Neutrophil (primary cell): ENCODE measurements around the gene GPBP1.

Experiments
- H3K27ac ChIP-seq: fragments of 200-600 bp; sonication (generic); 2 replicates; pipeline ENCODE4 v1.5.1; 2016; ENCODE audit warnings: mild to moderate bottlenecking, moderate library complexity
- H3K27me3 ChIP-seq: fragments of 200-600 bp; sonication (generic); 2 replicates; pipeline ENCODE4 v1.6.0; 2016; ENCODE audit warnings: mild to moderate bottlenecking
- H3K36me3 ChIP-seq: fragments of 200-600 bp; sonication (generic); 2 replicates; pipeline ENCODE4 v1.5.1; 2017
- H3K4me1 ChIP-seq, 2 experiments: fragments of 200-600 bp in 1 of 2; sonication (generic) in 1 of 2; 1 replicate in 1 of 2; 2 replicates in 1 of 2; pipeline versions ENCODE4 v1.5.1 to v1.6.1; 2013 to 2016; ENCODE audit warnings: low read depth in 1 of 2, low read length in 1 of 2, mild to moderate bottlenecking in 1 of 2, moderate library complexity in 1 of 2; ENCODE audit not compliant: control insufficient read depth in 1 of 2, insufficient read depth in 1 of 2
- H3K4me3 ChIP-seq, 2 experiments: fragments of 200-600 bp in 1 of 2; sonication (generic) in 1 of 2; 1 replicate in 1 of 2; 2 replicates in 1 of 2; pipeline ENCODE4 v1.5.1; 2013 to 2016; ENCODE audit warnings: low read depth in 1 of 2, low read length in 1 of 2, mild to moderate bottlenecking in 1 of 2, moderate library complexity in 1 of 2
- H3K9me3 ChIP-seq: fragments of 200-600 bp; sonication (generic); 2 replicates; pipeline ENCODE4 v1.5.1; 2016
- TF ChIP-seq, protein P1 (sequence below): fragments of 200-600 bp; sonication (generic); IDR thresholded peaks from 2 replicates; pipeline ENCODE4 v1.5.1; 2016; ENCODE audit warnings: antibody characterized with exemption

Gene GPBP1

DNA sequence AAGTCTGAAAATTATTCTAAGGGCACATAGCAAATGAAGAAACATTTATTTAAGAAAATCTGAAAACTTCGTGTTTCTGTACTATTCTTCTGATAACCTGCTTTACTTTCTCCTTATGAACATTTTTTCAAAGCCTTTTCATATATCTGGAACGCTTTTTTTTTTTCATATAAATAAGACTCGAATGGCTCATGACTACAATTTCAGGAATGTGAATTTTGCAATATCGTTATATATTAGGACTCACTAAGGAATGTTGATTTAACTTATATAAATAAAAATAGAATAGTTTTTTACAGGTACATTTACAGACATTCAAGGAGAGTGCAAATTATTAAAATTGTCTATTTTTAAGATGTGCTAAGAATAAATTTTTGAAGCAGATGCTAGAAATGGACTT is 42.9 kb downstream of the GPBP1 start:
- H3K4me3 ChIP-seq = no peak overlapping the region
- H3K27me3 ChIP-seq = no peaks in the 10 kb centered on the region
- TF ChIP-seq, protein P1, sequence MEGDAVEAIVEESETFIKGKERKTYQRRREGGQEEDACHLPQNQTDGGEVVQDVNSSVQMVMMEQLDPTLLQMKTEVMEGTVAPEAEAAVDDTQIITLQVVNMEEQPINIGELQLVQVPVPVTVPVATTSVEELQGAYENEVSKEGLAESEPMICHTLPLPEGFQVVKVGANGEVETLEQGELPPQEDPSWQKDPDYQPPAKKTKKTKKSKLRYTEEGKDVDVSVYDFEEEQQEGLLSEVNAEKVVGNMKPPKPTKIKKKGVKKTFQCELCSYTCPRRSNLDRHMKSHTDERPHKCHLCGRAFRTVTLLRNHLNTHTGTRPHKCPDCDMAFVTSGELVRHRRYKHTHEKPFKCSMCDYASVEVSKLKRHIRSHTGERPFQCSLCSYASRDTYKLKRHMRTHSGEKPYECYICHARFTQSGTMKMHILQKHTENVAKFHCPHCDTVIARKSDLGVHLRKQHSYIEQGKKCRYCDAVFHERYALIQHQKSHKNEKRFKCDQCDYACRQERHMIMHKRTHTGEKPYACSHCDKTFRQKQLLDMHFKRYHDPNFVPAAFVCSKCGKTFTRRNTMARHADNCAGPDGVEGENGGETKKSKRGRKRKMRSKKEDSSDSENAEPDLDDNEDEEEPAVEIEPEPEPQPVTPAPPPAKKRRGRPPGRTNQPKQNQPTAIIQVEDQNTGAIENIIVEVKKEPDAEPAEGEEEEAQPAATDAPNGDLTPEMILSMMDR = no peak
- H3K4me1 ChIP-seq = no peaks in the 10 kb centered on the region
- no peaks in the 10 kb centered on the region for H3K9me3 ChIP-seq
- no peak overlapping the region for H3K27ac ChIP-seq
- peaks cover 46% of the 10 kb centered on the region for H3K36me3 ChIP-seq

DNA sequence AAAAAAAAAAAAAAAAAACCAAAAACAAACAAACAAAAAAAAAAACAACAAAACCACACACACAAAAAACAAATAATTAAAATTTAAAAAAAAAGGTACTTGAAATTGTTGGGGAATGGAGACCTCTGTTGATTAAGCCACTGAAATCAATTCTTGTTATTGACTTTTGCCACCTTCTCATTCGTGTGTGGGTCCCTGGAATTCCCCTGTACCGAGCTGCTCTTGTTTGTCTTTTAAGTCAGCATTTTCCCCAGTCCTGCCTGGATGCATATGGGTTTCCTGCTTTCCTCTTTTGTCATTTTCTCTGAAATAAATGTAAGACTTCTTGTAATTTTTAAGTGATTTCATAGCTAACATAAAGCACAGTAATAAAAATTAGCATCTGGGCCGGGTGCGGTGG is 45.5 kb downstream of the GPBP1 start:
- Histone ChIP-seq H3K9me3 (no peaks in the 10 kb centered on the region), H3K4me1 (no peaks in the 10 kb centered on the region), H3K36me3 (peaks cover 41% of the 10 kb centered on the region), H3K27me3 (no peaks in the 10 kb centered on the region), H3K27ac (no peak overlapping the region), H3K4me3 (no peak overlapping the region)
- TF ChIP-seq, protein P1 = no peak

- peaks cover 39% of the 10 kb centered on the region for H3K36me3 ChIP-seq
- H3K9me3 ChIP-seq = no peaks in the 10 kb centered on the region
- H3K4me1 ChIP-seq = no peaks in the 10 kb centered on the region
- H3K27me3 ChIP-seq = no peaks in the 10 kb centered on the region
- H3K27ac ChIP-seq = no peak overlapping the region
- TF ChIP-seq, protein P1 = peak; percentile 81
- H3K4me3 ChIP-seq = no peak overlapping the region
These were observed 47.2 kb downstream of the GPBP1 start for GRCh38 chr5:57221049-57221568.

- H3K4me1 ChIP-seq = no peaks in the 10 kb centered on the region
- no peak overlapping the region for H3K27ac ChIP-seq
- TF ChIP-seq, protein P1 = no peak
- no peaks in the 10 kb centered on the region for H3K27me3 ChIP-seq
- peaks cover 20% of the 10 kb centered on the region for H3K36me3 ChIP-seq
- H3K9me3 ChIP-seq = no peaks in the 10 kb centered on the region
- H3K4me3 ChIP-seq = no peak overlapping the region
These were observed 51.7 kb downstream of the GPBP1 start for GRCh38 chr5:57225553-57225952.

DNA sequence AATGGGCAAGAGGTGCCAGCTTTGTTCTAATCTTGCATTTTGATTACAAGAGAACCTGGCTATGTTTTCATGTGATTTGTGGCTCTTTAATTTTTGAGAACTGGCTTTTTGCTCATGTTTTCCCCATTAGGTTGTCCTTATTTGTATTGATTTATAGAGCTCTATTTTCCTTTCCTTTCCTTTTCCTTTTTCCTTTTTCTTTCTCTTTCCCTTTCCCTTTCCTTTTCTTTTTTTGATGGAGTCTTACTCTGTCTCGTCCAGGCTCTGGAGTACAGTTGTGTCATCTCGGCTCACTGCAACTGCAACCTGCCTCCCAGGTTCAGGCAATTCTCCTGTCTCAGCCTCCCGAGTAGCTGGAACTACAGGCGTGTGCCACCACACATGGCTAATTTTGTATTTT is 55.5 kb downstream of the GPBP1 start:
- H3K4me1 ChIP-seq = no peaks in the 10 kb centered on the region
- no peaks in the 10 kb centered on the region for H3K27me3 ChIP-seq
- no peak overlapping the region for H3K27ac ChIP-seq
- no peaks in the 10 kb centered on the region for H3K9me3 ChIP-seq
- H3K36me3 ChIP-seq = peaks cover 52% of the 10 kb centered on the region
- H3K4me3 ChIP-seq = no peak overlapping the region
- TF ChIP-seq, protein P1 = no peak

DNA sequence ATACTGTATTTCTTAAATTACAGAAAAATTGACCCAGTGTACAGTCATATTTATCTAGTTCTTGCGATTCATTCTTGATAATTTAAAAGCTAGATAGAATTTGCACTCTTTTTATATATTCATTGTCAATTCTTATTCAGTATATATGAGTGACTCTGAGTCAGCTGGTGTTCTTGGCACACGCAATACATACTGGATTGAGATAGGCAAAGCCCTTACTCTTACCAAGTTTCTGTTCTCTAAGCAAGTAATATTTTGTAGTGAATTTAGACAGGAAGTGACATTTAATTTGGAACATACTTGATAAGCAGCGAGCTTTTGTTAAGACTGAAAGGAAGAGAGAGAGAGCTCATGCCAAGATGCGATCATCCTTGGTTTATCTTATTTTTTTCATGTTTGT is 57.7 kb downstream of the GPBP1 start:
- peak overlapping the region; percentile 1 for H3K27ac ChIP-seq
- peaks cover 56% of the 10 kb centered on the region for H3K36me3 ChIP-seq
- H3K4me1 ChIP-seq = no peaks in the 10 kb centered on the region
- no peaks in the 10 kb centered on the region for H3K9me3 ChIP-seq
- TF ChIP-seq, protein P1 = no peak
- H3K4me3 ChIP-seq = no peak overlapping the region
- no peaks in the 10 kb centered on the region for H3K27me3 ChIP-seq
